ENCODE measurements around the gene MDM2. TPM values are rescaled to one million over a fixed set of nuclear protein-coding genes. Genes with fewer than 3 reads are reported as not detected.

Gene MDM2
- total RNA-seq, 2 experiments from 2014 or later = 156 to 169 TPM

GRCh38 chr12:68896881-68897540 lies 89.0 kb downstream of the MDM2 start:
- no peak overlapping the region for H3K4me3 Mint-ChIP-seq
- H3K27me3 Mint-ChIP-seq = peaks cover 21% of the 10 kb centered on the region
- DNase-seq = no peak
- POLR2A ChIA-PET = no interaction called here
- H3K27ac Mint-ChIP-seq = no peak overlapping the region
- H3K4me1 Mint-ChIP-seq = peaks cover 1% of the 10 kb centered on the region
- no peaks in the 10 kb centered on the region for H3K9me3 Mint-ChIP-seq
- H3K36me3 Mint-ChIP-seq = no peaks in the 10 kb centered on the region
- ATAC-seq (ENCODE audit: low read depth) = no peak

- H3K9me3 Mint-ChIP-seq = no peaks in the 10 kb centered on the region
- no peak for ATAC-seq (ENCODE audit: low read depth)
- H3K4me3 Mint-ChIP-seq = no peak overlapping the region
- no peak overlapping the region for H3K27ac Mint-ChIP-seq
- DNase-seq = no peak
- POLR2A ChIA-PET = no interaction called here
- H3K4me1 Mint-ChIP-seq = no peaks in the 10 kb centered on the region
- peaks cover 20% of the 10 kb centered on the region for H3K27me3 Mint-ChIP-seq
- no peaks in the 10 kb centered on the region for H3K36me3 Mint-ChIP-seq
These were observed 91.3 kb downstream of the MDM2 start for GRCh38 chr12:68899251-68899771.

- H3K4me1 Mint-ChIP-seq = no peaks in the 10 kb centered on the region
- POLR2A ChIA-PET = no interaction called here
- DNase-seq = no peak
- no peaks in the 10 kb centered on the region for H3K36me3 Mint-ChIP-seq
- ATAC-seq (ENCODE audit: low read depth) = no peak
- peaks cover 20% of the 10 kb centered on the region for H3K27me3 Mint-ChIP-seq
- H3K27ac Mint-ChIP-seq = no peak overlapping the region
- H3K9me3 Mint-ChIP-seq = no peaks in the 10 kb centered on the region
- H3K4me3 Mint-ChIP-seq = no peak overlapping the region
These were observed 92.3 kb downstream of the MDM2 start for GRCh38 chr12:68900241-68900640.

Other genes with a start within 250 kb of the MDM2 start
- gene RAP1B, start 197.3 kb upstream of the MDM2 start, total RNA-seq = 100 to 1,000 TPM; 233 to 257 TPM
- gene NUP107, start 121.2 kb upstream of the MDM2 start, total RNA-seq = 100 to 1,000 TPM in 1 of 2 experiments, 10 to 100 TPM in 1; 91.2 to 106 TPM
- 1 to 10 TPM; 8.3 to 9.1 TPM for gene SLC35E3, start 62.0 kb upstream of the MDM2 start, total RNA-seq
- 1 to 10 TPM; 1.2 to 1.6 TPM for gene CPM, start 125.0 kb downstream of the MDM2 start, total RNA-seq

All from activated naive CD8-positive, alpha-beta T cell treated with anti-CD3 and anti-CD28 coated beads, Interleukin-2, amount 10 ng/mL, durations not matched to agents 7 days and 5 days (primary cell).